CD4-positive, CD25-positive, alpha-beta regulatory T cell (primary cell): ENCODE measurements around the gene RHEBL1. TPM values are rescaled to one million over a fixed set of nuclear protein-coding genes. Genes with fewer than 3 reads are reported as not detected.

Experiments used
- ATAC-seq, 2 donors: fragments of 150-1000 bp; cut with Tn5 transposase; one replicate each; pipeline ENCODE4 v1.10.0; 2021; ENCODE audit warnings: low read depth in 2 of 2, moderate number of reproducible peaks in 2 of 2, moderate library complexity in 1 of 2
- DNase-seq, 3 donors: peaks; one replicate each; pipeline versions ENCODE4 v3.0.0 to v3.0.0-alpha.2; 2012 to 2022; ENCODE audit warnings: mixed read lengths in 1 of 3
- H3K27ac ChIP-seq: one replicate; pipeline ENCODE4 v1.7.0; 2013; ENCODE audit warnings: mild to moderate bottlenecking, low read length; ENCODE audit not compliant: insufficient read depth, poor library complexity, severe bottlenecking
- H3K27me3 ChIP-seq: one replicate; pipeline ENCODE4 v1.7.0; 2013; ENCODE audit warnings: low read length; ENCODE audit not compliant: control insufficient read depth, insufficient read depth
- H3K36me3 ChIP-seq: one replicate; pipeline ENCODE4 v1.7.0; 2013; ENCODE audit warnings: mild to moderate bottlenecking, low read length, moderate library complexity; ENCODE audit not compliant: control insufficient read depth, insufficient read depth
- H3K4me1 ChIP-seq: 2 replicates; pipeline ENCODE4 v1.7.0; 2013; ENCODE audit warnings: mild to moderate bottlenecking, low read length; ENCODE audit not compliant: insufficient read depth, control insufficient read depth, poor library complexity, severe bottlenecking
- H3K4me3 ChIP-seq: one replicate; pipeline ENCODE4 v1.7.0; 2013; ENCODE audit warnings: low read depth, mild to moderate bottlenecking, low read length, moderate library complexity
- H3K9me3 ChIP-seq, 2 experiments: 1 replicate in 1 of 2; 2 replicates in 1 of 2; pipeline ENCODE4 v1.7.0; 2013; ENCODE audit warnings: low read length in 2 of 2, mild to moderate bottlenecking in 1 of 2, moderate library complexity in 1 of 2; ENCODE audit not compliant: control insufficient read depth in 2 of 2
- H3K27ac Mint-ChIP-seq, 3 donors: one replicate each; pipeline ENCODE4 v1.8.0; 2020 to 2022; ENCODE audit warnings: mild to moderate bottlenecking in 3 of 3, mixed read lengths in 3 of 3, moderate library complexity in 2 of 3
- H3K27me3 Mint-ChIP-seq: one replicate; pipeline ENCODE4 v1.8.0; 2022; ENCODE audit warnings: mild to moderate bottlenecking, mixed read lengths
- H3K36me3 Mint-ChIP-seq: one replicate; pipeline ENCODE4 v1.8.0; 2020; ENCODE audit warnings: mixed read lengths
- H3K4me1 Mint-ChIP-seq, 4 donors: one replicate each; pipeline ENCODE4 v1.8.0; 2020 to 2022; ENCODE audit warnings: mixed read lengths in 4 of 4, mild to moderate bottlenecking in 1 of 4
- H3K4me3 Mint-ChIP-seq, 4 donors: one replicate each; pipeline ENCODE4 v1.8.0; 2020 to 2022; ENCODE audit warnings: mild to moderate bottlenecking in 4 of 4, mixed read lengths in 4 of 4, moderate library complexity in 3 of 4
- H3K9me3 Mint-ChIP-seq, 7 donors: one replicate each; pipeline ENCODE4 v1.8.0; 2020 to 2022; ENCODE audit warnings: mixed read lengths in 7 of 7, mild to moderate bottlenecking in 3 of 7, moderate library complexity in 2 of 7
- polyA plus RNA-seq, 4 donors: library from polyadenylated mRNA; unstranded; fragments of 300-500 nt; fragmentation: Illumina TruSeq; gene quantifications; one replicate each; pipeline ENCODE4 v1.2.3, GENCODE V29; 2021
- total RNA-seq: library from RNA; stranded (reverse); gene quantifications from one replicate; pipeline ENCODE4 v1.2.3, GENCODE V29; 2022

Gene RHEBL1
- total and polyA plus RNA-seq, 5 donors from 2014 or later = 6.0 to 19.5 (median 14.9) TPM

- peak overlapping the region; percentile 88 for H3K27ac ChIP-seq
- H3K9me3 Mint-ChIP-seq = peaks cover 0 to 2% (median 0%) of the 10 kb centered on the region in 7 donors
- H3K4me1 Mint-ChIP-seq = peaks cover 19 to 73% (median 53%) of the 10 kb centered on the region in 4 donors
- peak overlapping the region; percentile 79 to 96 (median 95) for H3K4me3 Mint-ChIP-seq
- H3K27me3 ChIP-seq = no peaks in the 10 kb centered on the region
- DNase-seq (no peak), ATAC-seq (no peak)
- H3K36me3 ChIP-seq = peaks cover 22% of the 10 kb centered on the region
- peak overlapping the region; percentile 82 for H3K4me3 ChIP-seq
- peak overlapping the region; percentile 86 to 94 (median 94) for H3K27ac Mint-ChIP-seq
- H3K36me3 Mint-ChIP-seq = peaks cover 15% of the 10 kb centered on the region
- peaks cover 16% of the 10 kb centered on the region for H3K27me3 Mint-ChIP-seq
- H3K4me1 ChIP-seq = peaks cover 54% of the 10 kb centered on the region
- H3K9me3 ChIP-seq = no peaks in the 10 kb centered on the region
Observed at GRCh38 chr12:49057888-49058287, 11.9 kb downstream of the RHEBL1 start.

- DNase-seq (peak; percentile 42 to 83 (median 56)), ATAC-seq (peak; percentile 75 to 79)
- Histone ChIP-seq H3K4me3 (peak overlapping the region; percentile 82), H3K4me1 (peaks cover 52% of the 10 kb centered on the region), H3K27me3 (no peaks in the 10 kb centered on the region), H3K36me3 (peaks cover 38% of the 10 kb centered on the region), H3K9me3 (no peaks in the 10 kb centered on the region), H3K27ac (peak overlapping the region; percentile 54)
- H3K9me3 Mint-ChIP-seq = peaks cover 0 to 2% (median 0%) of the 10 kb centered on the region in 7 donors
- peak overlapping the region; percentile 55 to 96 (median 86) for H3K4me3 Mint-ChIP-seq
- H3K4me1 Mint-ChIP-seq = peaks cover 15 to 74% (median 48%) of the 10 kb centered on the region in 4 donors
- H3K27me3 Mint-ChIP-seq = peaks cover 13% of the 10 kb centered on the region
- H3K27ac Mint-ChIP-seq = peak overlapping the region; percentile 87 to 94 (median 90)
- peaks cover 28% of the 10 kb centered on the region for H3K36me3 Mint-ChIP-seq
Observed at GRCh38 chr12:49055978-49056754, 13.6 kb downstream of the RHEBL1 start.

DNA sequence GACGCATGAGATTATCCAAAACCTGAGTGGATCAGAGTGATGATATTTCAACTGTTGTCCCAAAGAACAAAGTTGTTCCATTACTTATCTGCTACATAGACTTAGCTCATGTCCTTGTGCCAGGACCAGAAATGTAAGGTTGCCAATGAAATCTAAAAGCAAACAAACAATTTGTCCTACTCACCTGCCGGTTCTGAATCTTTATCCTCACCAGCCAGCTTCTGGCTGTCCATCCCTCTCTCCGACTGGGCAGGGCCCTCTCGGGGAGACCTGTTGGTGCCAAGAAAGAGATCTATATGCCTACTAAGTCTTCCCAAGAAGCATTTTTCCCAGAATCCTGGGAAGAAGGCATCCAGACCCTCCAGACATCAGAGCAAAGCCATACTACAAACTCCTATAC, 14.7 kb downstream of the RHEBL1 start:
- ATAC-seq = no peak
- Mint-ChIP-seq H3K4me3 (peak overlapping the region in 2 of 4 donors; percentile 17 to 38), H3K9me3 (no peaks in the 10 kb centered on the region), H3K27ac (peak overlapping the region in 1 of 3 donors; percentile 75), H3K36me3 (peaks cover 35% of the 10 kb centered on the region), H3K27me3 (peaks cover 5% of the 10 kb centered on the region), H3K4me1 (peaks cover 15 to 76% (median 48%) of the 10 kb centered on the region in 4 donors)
- DNase-seq = no peak
- Histone ChIP-seq H3K4me1 (peaks cover 47% of the 10 kb centered on the region), H3K27me3 (no peaks in the 10 kb centered on the region), H3K9me3 (no peaks in the 10 kb centered on the region), H3K36me3 (peaks cover 49% of the 10 kb centered on the region), H3K4me3 (peak overlapping the region; percentile 82), H3K27ac (no peak overlapping the region)

DNA sequence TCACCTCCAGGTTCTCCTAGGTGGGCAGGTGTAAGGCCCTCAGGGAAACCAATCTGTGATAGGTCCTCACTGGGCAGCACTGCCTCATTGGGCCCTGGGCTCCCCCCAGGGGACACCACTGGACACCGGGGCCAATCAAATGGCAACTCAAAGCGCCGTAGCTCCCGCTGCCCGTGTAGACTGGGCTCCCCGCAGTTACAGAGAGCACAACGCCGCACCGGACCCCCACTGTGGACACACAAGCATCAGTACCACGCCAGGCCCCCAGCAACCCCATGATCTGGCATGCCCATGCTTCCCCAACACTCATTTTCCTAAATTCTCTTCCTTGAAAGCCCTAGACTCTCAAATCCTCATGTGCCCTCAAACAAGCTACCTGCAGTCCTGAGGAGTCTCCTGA, 15.3 kb downstream of the RHEBL1 start:
- Histone ChIP-seq H3K9me3 (no peaks in the 10 kb centered on the region), H3K4me3 (no peak overlapping the region), H3K4me1 (peaks cover 47% of the 10 kb centered on the region), H3K27ac (no peak overlapping the region), H3K36me3 (peaks cover 55% of the 10 kb centered on the region), H3K27me3 (no peaks in the 10 kb centered on the region)
- peaks cover 4% of the 10 kb centered on the region for H3K27me3 Mint-ChIP-seq
- no peak for DNase-seq
- H3K4me1 Mint-ChIP-seq = peaks cover 15 to 76% (median 48%) of the 10 kb centered on the region in 4 donors
- H3K4me3 Mint-ChIP-seq = no peak overlapping the region
- no peaks in the 10 kb centered on the region for H3K9me3 Mint-ChIP-seq
- no peak for ATAC-seq
- H3K27ac Mint-ChIP-seq = peak overlapping the region in 1 of 3 donors; percentile 75
- peaks cover 35% of the 10 kb centered on the region for H3K36me3 Mint-ChIP-seq

DNA sequence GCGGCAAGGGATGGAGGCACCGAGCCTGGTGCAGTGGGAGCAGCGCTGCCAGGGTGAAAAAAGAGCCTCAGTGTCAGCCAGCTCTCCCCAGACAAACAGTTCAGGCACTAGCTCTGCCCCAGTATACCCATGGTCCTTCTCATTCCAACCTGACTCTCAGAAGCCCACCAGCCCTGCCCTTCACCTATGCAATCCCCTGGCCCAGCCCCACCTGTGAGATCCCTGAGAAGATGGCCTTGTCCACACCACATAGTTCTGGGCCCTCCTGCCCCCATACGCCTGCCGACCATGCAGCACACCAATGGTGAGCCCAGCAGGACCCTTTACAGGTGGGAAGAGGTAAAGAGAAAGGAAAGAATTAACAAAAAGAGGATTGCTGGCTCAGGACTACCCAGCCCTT, 15.7 kb downstream of the RHEBL1 start:
- Histone ChIP-seq H3K4me3 (no peak overlapping the region), H3K36me3 (peaks cover 59% of the 10 kb centered on the region), H3K27me3 (no peaks in the 10 kb centered on the region), H3K4me1 (peaks cover 44% of the 10 kb centered on the region), H3K9me3 (no peaks in the 10 kb centered on the region), H3K27ac (no peak overlapping the region)
- Mint-ChIP-seq H3K27ac (no peak overlapping the region), H3K36me3 (peaks cover 35% of the 10 kb centered on the region), H3K27me3 (peaks cover under 1% of the 10 kb centered on the region), H3K4me1 (peaks cover 15 to 72% (median 47%) of the 10 kb centered on the region in 4 donors), H3K9me3 (no peaks in the 10 kb centered on the region), H3K4me3 (no peak overlapping the region)
- DNase-seq (no peak), ATAC-seq (no peak)

GRCh38 chr12:49052451-49053208, 17.1 kb downstream of the RHEBL1 start:
- Mint-ChIP-seq H3K27me3 (no peaks in the 10 kb centered on the region), H3K4me3 (peak overlapping the region in 1 of 4 donors; percentile 19), H3K9me3 (no peaks in the 10 kb centered on the region), H3K36me3 (peaks cover 48% of the 10 kb centered on the region), H3K27ac (no peak overlapping the region), H3K4me1 (peaks cover 10 to 59% (median 37%) of the 10 kb centered on the region in 4 donors)
- H3K4me3 ChIP-seq = no peak overlapping the region
- no peaks in the 10 kb centered on the region for H3K9me3 ChIP-seq
- no peak for ATAC-seq
- no peak for DNase-seq
- no peaks in the 10 kb centered on the region for H3K27me3 ChIP-seq
- no peak overlapping the region for H3K27ac ChIP-seq
- H3K4me1 ChIP-seq = peaks cover 30% of the 10 kb centered on the region
- peaks cover 74% of the 10 kb centered on the region for H3K36me3 ChIP-seq

GRCh38 chr12:49051777-49052438, 17.9 kb downstream of the RHEBL1 start:
- H3K4me3 ChIP-seq = no peak overlapping the region
- Mint-ChIP-seq H3K9me3 (no peaks in the 10 kb centered on the region), H3K4me1 (peaks cover 10 to 52% (median 30%) of the 10 kb centered on the region in 4 donors), H3K4me3 (peak overlapping the region in 1 of 4 donors; percentile 19), H3K27me3 (no peaks in the 10 kb centered on the region), H3K36me3 (peaks cover 50% of the 10 kb centered on the region), H3K27ac (no peak overlapping the region)
- H3K27me3 ChIP-seq = no peaks in the 10 kb centered on the region
- peaks cover 22% of the 10 kb centered on the region for H3K4me1 ChIP-seq
- ATAC-seq (no peak), DNase-seq (no peak)
- peaks cover 78% of the 10 kb centered on the region for H3K36me3 ChIP-seq
- H3K9me3 ChIP-seq = no peaks in the 10 kb centered on the region
- no peak overlapping the region for H3K27ac ChIP-seq
